Suppressor macrophage treated with lipopolysaccharide for 4 hours (primary cell): ENCODE data around the gene ACTR6.
A peak's percentile ranks its signal among the peaks of the same experiment; 100 is the strongest.
"Not testable (repeated sequence)": the region's sequence is repeated elsewhere in the genome, so short reads cannot be mapped to it uniquely, and the experiment has no call there.

ENCODE experiments used
- DNase-seq: peaks from one replicate; pipeline ENCODE4 v3.0.0-alpha.2; 2020

The ACTR6 gene

GRCh38 chr12:100200463-100201181 is at the start of gene ACTR6:
Gene ACTR6, plus strand, starts transcription at chr12:100200815. Its CDS starts 37 bp downstream, at chr12:100200852.
- DNase-seq = peak; percentile 97

- DNase-seq = no peak
Observed at GRCh38 chr12:100151769-100152168, 48.8 kb upstream of the ACTR6 start.

- no peak for DNase-seq
Observed at GRCh38 chr12:100153131-100153530, 47.5 kb upstream of the ACTR6 start.

GRCh38 chr12:100154474-100155247 is 46.0 kb upstream of the ACTR6 start:
- DNase-seq = peak; percentile 82

- DNase-seq = no peak
Observed at GRCh38 chr12:100156731-100157426, 43.7 kb upstream of the ACTR6 start.

- DNase-seq = no peak
Observed at GRCh38 chr12:100157427-100157821, 43.2 kb upstream of the ACTR6 start.

GRCh38 chr12:100158535-100158934 is 42.1 kb upstream of the ACTR6 start:
- DNase-seq = no peak

- no peak for DNase-seq
Observed at GRCh38 chr12:100159391-100160104, 41.1 kb upstream of the ACTR6 start.

GRCh38 chr12:100163416-100164152 is 37.0 kb upstream of the ACTR6 start:
- DNase-seq = peak; percentile 52

- no peak for DNase-seq
Observed at GRCh38 chr12:100164153-100164704, 36.4 kb upstream of the ACTR6 start.

GRCh38 chr12:100165356-100165755 is 35.3 kb upstream of the ACTR6 start:
- no peak for DNase-seq

GRCh38 chr12:100166232-100166631 is 34.4 kb upstream of the ACTR6 start:
- DNase-seq = no peak

GRCh38 chr12:100168562-100168961 is 32.1 kb upstream of the ACTR6 start:
- no peak for DNase-seq

GRCh38 chr12:100169345-100169744 is 31.3 kb upstream of the ACTR6 start:
- DNase-seq = no peak

GRCh38 chr12:100170313-100170858 is 30.2 kb upstream of the ACTR6 start:
- no peak for DNase-seq

- DNase-seq = no peak
Observed at GRCh38 chr12:100171248-100171647, 29.4 kb upstream of the ACTR6 start.

GRCh38 chr12:100173111-100173510 is 27.5 kb upstream of the ACTR6 start:
- DNase-seq = no peak

- DNase-seq = no peak
Observed at GRCh38 chr12:100174495-100174894, 26.1 kb upstream of the ACTR6 start.

- not testable (repeated sequence) for DNase-seq
Observed at GRCh38 chr12:100176493-100176892, 24.1 kb upstream of the ACTR6 start.

GRCh38 chr12:100179252-100179651 is 21.4 kb upstream of the ACTR6 start:
- DNase-seq = no peak

GRCh38 chr12:100184549-100185145 is 16.0 kb upstream of the ACTR6 start:
- DNase-seq = no peak
